HUES64 (cell line): Measurements from ENCODE around the gene VPS8.
"Not testable (repeated sequence)": the region's sequence is repeated elsewhere in the genome, so short reads cannot be mapped to it uniquely, and the experiment has no call there.

Experiments used
- H3K27ac ChIP-seq: 2 replicates; pipeline ENCODE4 v1.7.0; 2013; ENCODE audit warnings: low read depth, low read length, inconsistent platforms
- H3K27me3 ChIP-seq: 2 replicates; pipeline ENCODE4 v1.6.1; 2013; ENCODE audit warnings: mild to moderate bottlenecking, low read length; ENCODE audit not compliant: insufficient read depth
- H3K36me3 ChIP-seq: 2 replicates; pipeline ENCODE4 v1.6.1; 2013; ENCODE audit warnings: mild to moderate bottlenecking, low read length; ENCODE audit not compliant: insufficient read depth
- H3K4me1 ChIP-seq: 2 replicates; pipeline ENCODE4 v1.6.1; 2013; ENCODE audit warnings: mild to moderate bottlenecking, low read length, moderate library complexity; ENCODE audit not compliant: insufficient read depth
- H3K4me3 ChIP-seq: 2 replicates; pipeline ENCODE4 v1.5.1; 2013; ENCODE audit warnings: mild to moderate bottlenecking, low read length, moderate library complexity
- H3K9ac ChIP-seq: 2 replicates; pipeline ENCODE4 v1.6.1; 2013; ENCODE audit warnings: mild to moderate bottlenecking, low read depth, low read length
- H3K9me3 ChIP-seq: 2 replicates; pipeline ENCODE4 v1.6.1; 2013; ENCODE audit warnings: low read depth, low read length; ENCODE audit not compliant: insufficient read depth
- WGBS: fragments of 150-250, 120-280 bp; methylation state at CpG from one replicate; pipeline ENCODE4 v1.1.7; 2013; ENCODE audit warnings: missing lambda C conversion rate; 5-methylcytosine and 5-hydroxymethylcytosine counted together

VPS8 gene

DNA sequence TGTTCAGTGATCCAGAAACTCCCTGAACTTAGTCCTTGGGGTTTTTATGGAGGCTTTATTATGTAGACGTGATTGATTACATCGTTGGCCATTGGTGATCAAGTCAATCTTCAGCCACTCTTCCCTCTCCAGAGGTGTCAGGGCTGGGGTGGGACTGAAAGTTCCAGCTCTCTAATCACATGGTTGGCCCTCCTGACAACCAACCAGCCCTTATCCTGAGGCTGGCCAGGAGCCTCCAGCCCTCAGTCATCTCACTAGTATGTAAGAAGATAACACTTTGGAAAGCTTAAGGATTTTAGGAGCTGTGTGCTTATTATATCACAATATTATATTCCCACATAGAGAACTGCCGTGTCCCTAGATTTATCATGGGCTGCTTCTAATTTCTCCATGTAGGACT lies 142.3 kb downstream of the VPS8 start:
- Histone ChIP-seq H3K36me3 (peaks cover 11% of the 10 kb centered on the region; the same call in 1 of the 2 replicates), H3K27ac (no peak overlapping the region), H3K4me1 (peaks cover 16% of the 10 kb centered on the region), H3K4me3 (no peak overlapping the region), H3K9ac (no peak overlapping the region), H3K27me3 (no peaks in the 10 kb centered on the region), H3K9me3 (no peaks in the 10 kb centered on the region)
- 95% methylated on average over 3 of the region's 3 CpGs for WGBS

DNA sequence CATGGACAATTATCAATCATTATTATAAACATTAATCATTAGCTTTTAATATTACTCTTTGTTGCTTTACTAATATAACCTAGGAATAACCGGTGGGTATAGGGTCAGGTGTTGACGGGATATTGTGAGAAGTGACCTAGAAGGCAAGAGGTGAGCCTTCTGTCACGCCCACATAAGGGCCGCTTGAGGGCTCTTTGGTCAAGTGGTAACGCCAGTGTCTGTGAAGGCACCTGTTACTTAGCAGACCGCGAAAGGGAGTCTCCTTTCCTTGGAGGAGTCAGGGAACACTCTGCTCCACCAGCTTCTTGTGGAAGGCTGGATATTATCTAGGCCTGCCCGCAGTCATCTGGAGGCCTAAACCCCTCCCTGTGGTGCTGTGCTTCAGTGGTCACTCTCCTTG lies 142.9 kb downstream of the VPS8 start:
- H3K27ac ChIP-seq, H3K27me3 ChIP-seq, H3K9me3 ChIP-seq, H3K9ac ChIP-seq, H3K4me3 ChIP-seq: not testable (repeated sequence)
- Histone ChIP-seq H3K36me3 (peaks cover 12% of the 10 kb centered on the region; the same call in 1 of the 2 replicates), H3K4me1 (peaks cover 16% of the 10 kb centered on the region)
- 98% methylated on average over 8 of the region's 8 CpGs for WGBS

DNA sequence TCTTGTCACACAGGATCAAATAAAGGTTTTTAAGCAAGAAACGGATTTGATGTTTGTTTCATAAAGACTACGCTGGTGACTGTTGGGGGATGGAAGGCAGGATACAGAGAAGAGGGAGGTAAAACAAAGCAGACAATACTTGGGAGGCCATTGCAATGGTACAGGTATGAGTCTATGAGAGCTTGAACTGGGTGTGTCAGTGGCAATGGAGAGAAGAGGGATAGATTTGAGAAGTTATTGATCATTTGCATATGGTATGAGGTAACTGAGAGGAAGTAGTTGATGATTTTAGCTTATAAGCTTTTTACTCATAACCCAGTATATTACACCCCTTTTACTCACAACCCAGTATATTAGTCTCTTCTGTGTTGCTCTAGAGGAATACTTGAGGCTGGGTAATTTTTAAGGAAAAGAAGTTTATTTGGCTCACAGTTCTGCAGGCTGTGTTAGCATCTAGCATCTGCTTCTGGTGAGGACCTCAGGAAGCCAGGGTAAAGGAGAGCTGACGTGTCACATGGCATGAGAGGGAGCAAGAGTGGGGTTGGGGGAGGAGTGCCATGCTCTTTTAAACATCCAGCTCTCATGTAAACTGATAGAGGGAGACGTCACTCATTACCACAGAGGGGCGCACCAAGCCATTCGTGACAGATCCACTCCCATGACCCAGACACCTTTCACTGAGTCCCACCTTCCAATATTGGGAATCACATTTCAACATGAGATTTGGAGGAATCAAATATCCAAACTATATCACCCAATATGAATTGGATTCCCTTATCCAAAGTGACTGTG lies 153.9 kb downstream of the VPS8 start:
- no peak overlapping the region for H3K4me3 ChIP-seq
- H3K9me3 ChIP-seq = no peaks in the 10 kb centered on the region
- no peaks in the 10 kb centered on the region for H3K27me3 ChIP-seq
- no peak overlapping the region for H3K27ac ChIP-seq
- H3K4me1 ChIP-seq = no peaks in the 10 kb centered on the region
- 88% methylated on average over 6 of the region's 6 CpGs for WGBS
- no peak overlapping the region for H3K9ac ChIP-seq
- peaks cover 26% of the 10 kb centered on the region for H3K36me3 ChIP-seq

DNA sequence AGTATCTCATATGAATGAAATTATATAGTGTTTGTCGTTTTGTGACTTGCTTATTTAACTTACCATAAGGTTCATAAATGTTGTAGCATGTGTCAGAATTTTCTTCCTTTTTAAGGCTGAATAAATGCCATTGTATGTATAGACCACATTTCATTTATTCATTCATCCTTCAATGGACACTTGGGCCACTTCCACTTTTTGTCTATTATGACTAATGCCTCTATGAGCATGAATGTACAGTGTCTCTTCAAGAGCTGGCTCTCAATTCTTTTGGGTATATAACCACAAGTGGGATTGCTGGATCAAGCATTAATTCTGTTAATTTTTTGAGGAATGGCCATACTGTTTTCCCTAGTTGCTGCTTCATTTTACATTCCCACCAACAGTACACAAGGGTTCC lies 156.1 kb downstream of the VPS8 start:
- Histone ChIP-seq H3K4me3 (no peak overlapping the region), H3K27me3 (no peaks in the 10 kb centered on the region), H3K9ac (no peak overlapping the region), H3K36me3 (peaks cover 35% of the 10 kb centered on the region), H3K27ac (no peak overlapping the region), H3K9me3 (no peaks in the 10 kb centered on the region), H3K4me1 (no peaks in the 10 kb centered on the region)
- WGBS = no CpG with 5 or more reads among the region's 1 CpG

DNA sequence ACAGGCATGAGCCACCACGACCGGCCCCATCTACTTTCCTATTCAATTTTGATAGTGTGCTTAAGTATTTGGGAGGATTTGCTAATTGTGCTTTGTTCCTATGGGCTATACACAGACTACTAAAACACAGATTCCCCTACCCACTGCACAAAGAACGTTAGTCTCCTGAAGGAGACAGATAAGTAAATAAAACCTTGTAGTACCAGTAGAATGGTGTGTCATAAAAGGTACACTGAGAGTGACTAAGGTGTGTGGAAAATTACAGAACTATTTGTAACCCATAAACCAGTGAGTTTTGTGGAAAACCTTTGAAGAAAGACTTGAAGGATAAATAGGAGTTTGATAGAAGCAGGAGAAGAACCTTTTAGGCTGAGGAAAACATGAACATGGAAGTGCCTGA lies 158.2 kb downstream of the VPS8 start:
- Histone ChIP-seq H3K27me3 (no peaks in the 10 kb centered on the region), H3K9me3 (no peaks in the 10 kb centered on the region), H3K36me3 (peaks cover 27% of the 10 kb centered on the region), H3K27ac (no peak overlapping the region), H3K4me1 (no peaks in the 10 kb centered on the region), H3K9ac (no peak overlapping the region), H3K4me3 (no peak overlapping the region)
- 94% methylated on average over 3 of the region's 3 CpGs for WGBS

DNA sequence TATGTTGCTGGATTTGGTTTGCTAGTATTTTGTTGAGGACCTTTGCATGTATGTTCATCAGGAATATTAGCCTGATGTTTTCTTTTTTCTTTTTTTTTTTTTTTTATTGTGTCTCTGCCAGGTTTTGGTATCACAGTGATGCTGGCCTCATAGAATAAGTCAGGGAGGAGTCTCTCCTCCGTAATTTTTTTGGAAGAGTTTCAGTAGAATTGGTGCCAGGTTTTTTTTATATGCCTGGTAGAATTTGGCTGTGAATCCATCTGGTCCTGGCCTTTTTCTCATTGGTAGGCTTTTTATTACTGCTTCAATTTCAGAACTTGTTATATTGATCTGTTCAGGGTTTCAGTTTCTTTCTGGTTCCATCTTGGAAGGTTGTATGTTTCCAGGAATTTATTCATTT lies 165.8 kb downstream of the VPS8 start:
- no peaks in the 10 kb centered on the region for H3K4me1 ChIP-seq
- H3K9me3 ChIP-seq = no peaks in the 10 kb centered on the region
- H3K27me3 ChIP-seq = no peaks in the 10 kb centered on the region
- WGBS = 94% methylated on average over 1 of the region's 1 CpG
- no peaks in the 10 kb centered on the region for H3K36me3 ChIP-seq
- no peak overlapping the region for H3K27ac ChIP-seq
- no peak overlapping the region for H3K9ac ChIP-seq
- H3K4me3 ChIP-seq = no peak overlapping the region

- Histone ChIP-seq H3K4me1 (no peaks in the 10 kb centered on the region), H3K36me3 (no peaks in the 10 kb centered on the region), H3K9me3 (no peaks in the 10 kb centered on the region), H3K27ac (no peak overlapping the region), H3K27me3 (no peaks in the 10 kb centered on the region), H3K9ac (no peak overlapping the region), H3K4me3 (no peak overlapping the region)
- WGBS = 98% methylated on average over 3 of the region's 3 CpGs
These were observed 169.1 kb downstream of the VPS8 start for GRCh38 chr3:184981071-184981470.

GRCh38 chr3:184982076-184982475 lies 170.1 kb downstream of the VPS8 start:
- Histone ChIP-seq H3K9me3 (no peaks in the 10 kb centered on the region), H3K4me3 (no peak overlapping the region), H3K9ac (no peak overlapping the region), H3K4me1 (no peaks in the 10 kb centered on the region), H3K27me3 (no peaks in the 10 kb centered on the region), H3K27ac (no peak overlapping the region), H3K36me3 (no peaks in the 10 kb centered on the region)
- 78% methylated on average over 2 of the region's 3 CpGs for WGBS

- Histone ChIP-seq H3K4me3 (no peak overlapping the region), H3K4me1 (no peaks in the 10 kb centered on the region), H3K9me3 (no peaks in the 10 kb centered on the region), H3K27ac (no peak overlapping the region), H3K27me3 (no peaks in the 10 kb centered on the region), H3K36me3 (no peaks in the 10 kb centered on the region), H3K9ac (no peak overlapping the region)
- 96% methylated on average over 5 of the region's 5 CpGs for WGBS
These were observed 173.6 kb downstream of the VPS8 start for GRCh38 chr3:184985586-184985985.

DNA sequence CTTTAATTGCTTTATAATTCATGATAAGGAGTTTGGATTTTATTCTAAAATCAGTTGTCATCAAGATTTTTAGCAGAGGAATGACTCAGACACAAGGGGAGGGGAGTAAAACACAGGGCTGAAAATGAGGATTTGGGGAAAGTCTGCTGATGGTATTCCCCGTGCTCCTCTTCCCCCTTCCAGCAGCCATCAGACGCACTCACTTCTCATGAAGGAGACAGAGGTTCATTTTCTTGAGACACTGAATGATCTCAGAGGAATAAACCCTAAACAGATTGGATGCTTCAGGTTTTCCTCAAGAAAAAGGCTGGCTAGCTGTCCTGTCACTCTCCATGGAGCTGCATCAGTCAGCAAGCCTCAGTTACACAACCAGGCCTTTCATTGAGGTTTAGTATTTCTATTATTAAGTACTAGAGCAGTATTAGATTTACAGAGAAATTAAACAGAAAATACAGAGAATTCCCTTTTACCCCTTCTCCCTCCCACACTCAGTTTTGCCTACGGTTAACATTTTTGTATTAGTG lies 174.5 kb downstream of the VPS8 start:
- WGBS = 96% methylated on average over 2 of the region's 3 CpGs
- H3K4me1 ChIP-seq = no peaks in the 10 kb centered on the region
- no peaks in the 10 kb centered on the region for H3K9me3 ChIP-seq
- no peak overlapping the region for H3K9ac ChIP-seq
- no peak overlapping the region for H3K4me3 ChIP-seq
- H3K27ac ChIP-seq = no peak overlapping the region
- H3K27me3 ChIP-seq = no peaks in the 10 kb centered on the region
- H3K36me3 ChIP-seq = no peaks in the 10 kb centered on the region

GRCh38 chr3:184993394-184993793 lies 181.4 kb downstream of the VPS8 start:
- Histone ChIP-seq H3K4me3 (no peak overlapping the region), H3K27me3 (no peaks in the 10 kb centered on the region), H3K27ac (no peak overlapping the region), H3K9ac (no peak overlapping the region), H3K4me1 (no peaks in the 10 kb centered on the region), H3K9me3 (no peaks in the 10 kb centered on the region), H3K36me3 (peaks cover 29% of the 10 kb centered on the region)
- 98% methylated on average over 1 of the region's 1 CpG for WGBS

- H3K9ac ChIP-seq, H3K27me3 ChIP-seq, H3K9me3 ChIP-seq, H3K4me3 ChIP-seq, H3K27ac ChIP-seq, H3K4me1 ChIP-seq: not testable (repeated sequence)
- peaks cover 21% of the 10 kb centered on the region for H3K36me3 ChIP-seq
- WGBS = 96% methylated on average over 28 of the region's 28 CpGs
These were observed 191.9 kb downstream of the VPS8 start for GRCh38 chr3:185003876-185004275.
